Adrenal gland (tissue), 12 donors: ENCODE results near the gene AQP11. TPM values are rescaled to one million over a fixed set of nuclear protein-coding genes. Genes with fewer than 3 reads are reported as not detected.
"Not testable (repeated sequence)": the region's sequence is repeated elsewhere in the genome, so short reads cannot be mapped to it uniquely, and the experiment has no call there.

Experiments
- DNase-seq, 7 donors: peaks; one replicate each; pipeline ENCODE4 v3.0.0-alpha.2; 2019 to 2020
- H3K27ac ChIP-seq, 5 donors: fragments of 200-600 bp; sonication (generic) in 4 of 5; 1 replicate in 3 of 5; 2 replicates in 2 of 5; pipeline versions ENCODE4 v1.5.1 to v1.8.0; 2016 to 2020; ENCODE audit warnings: mild to moderate bottlenecking in 1 of 5
- H3K27me3 ChIP-seq: fragments of 200-600 bp; 2 replicates; pipeline ENCODE4 v1.8.0; 2021
- H3K36me3 ChIP-seq, 2 donors: fragments of 200-600 bp; replicated peaks in 1 of 2; 1 replicate in 1 of 2; 2 replicates in 1 of 2; pipeline versions ENCODE4 v1.5.1 to v1.8.0; 2018 to 2022
- H3K4me1 ChIP-seq, 2 donors: fragments of 200-600 bp; replicated peaks in 1 of 2; 1 replicate in 1 of 2; 2 replicates in 1 of 2; pipeline versions ENCODE4 v1.5.1 to v1.8.0; 2018 to 2021
- H3K4me3 ChIP-seq, 4 donors: fragments of 200-600 bp; sonication (generic) in 3 of 4; one replicate each; pipeline ENCODE4 v1.5.1; 2016 to 2018
- H3K9me3 ChIP-seq, 3 donors: fragments of 200-600 bp; sonication (generic) in 1 of 3; replicated peaks in 1 of 3; 1 replicate in 2 of 3; 2 replicates in 1 of 3; pipeline versions ENCODE4 v1.5.1 to v1.8.0; 2016 to 2021
- POLR2A ChIP-seq, 2 donors: fragments of 450-650 bp; IDR thresholded peaks; one replicate each; pipeline ENCODE4 v1.6.1; 2017; ENCODE audit warnings: antibody characterized with exemption in 2 of 2, mild to moderate bottlenecking in 2 of 2, moderate library complexity in 1 of 2
- WGBS, 4 donors: extraction: QIAGEN DNeasy Blood & Tissue Kit in 2 of 4; methylation state at CpG; one replicate each; pipeline versions ENCODE4 v1.1.5 to v1.1.7; 2013 to 2017; 5-methylcytosine and 5-hydroxymethylcytosine counted together
- intact Hi-C, 2 donors: fragments of 100-400 bp; cut with DNase I; formaldehyde crosslinking; loops; one replicate each; pipeline versions ENCODE4 v1.14.1 to v1.15.0; 2022 to 2023
- polyA plus RNA-seq, 3 donors: library from polyadenylated mRNA; stranded (reverse); fragments of 200-250 nt in 2 of 3; fragments of 350-450 nt in 1 of 3; fragmentation: Illumina TruSeq in 1 of 3; extraction: RNeasy Lipid Tissue Mini Kit (QIAGEN cat#74804) in 1 of 3; gene quantifications; one replicate each; pipeline ENCODE4 v1.2.3, GENCODE V29; 2013 to 2014
- total RNA-seq, 9 donors: library from RNA; depleted of rRNA in 4 of 9; stranded (reverse); fragments of >200 nt in 4 of 9; fragments of 120-200 nt in 1 of 9; fragmentation: NEBNext Ultra II Directional in 1 of 9; extraction: Animal tissue kit (Norgen Biotek cat#: 25700) in 1 of 9; gene quantifications; one replicate each; pipeline versions ENCODE4 v1.1.0 to v1.2.4, GENCODE V29; 2013 to 2023
- TF ChIP-seq, protein P1 (sequence below), 6 experiments: fragments of 450-650 bp in 4 of 6; fragments of 200-600 bp in 2 of 6; sonication (generic) in 1 of 6; IDR thresholded peaks; 1 replicate in 5 of 6; 2 replicates in 1 of 6; pipeline versions ENCODE4 v1.5.1 to v1.8.0; 2016 to 2021; ENCODE audit warnings: antibody characterized with exemption in 6 of 6, mild to moderate bottlenecking in 2 of 6, moderate library complexity in 1 of 6
- donor health status: healthy with polysubstance abuse.
- donor health status: Bipolar disorder and iron deficiency.
- donor health status: DM: yes; HTN: yes; CAD: no.
- donor health status: DM: no; HTN: no; CAD: no.
- donor health status: DM: no; HTN: no; CAD: no.
- donor health status: DM: yes; HTN: yes; CAD: no.

The AQP11 gene
- total and polyA plus RNA-seq, 12 donors = 1.9 to 57.1 (median 21.6) TPM

DNA sequence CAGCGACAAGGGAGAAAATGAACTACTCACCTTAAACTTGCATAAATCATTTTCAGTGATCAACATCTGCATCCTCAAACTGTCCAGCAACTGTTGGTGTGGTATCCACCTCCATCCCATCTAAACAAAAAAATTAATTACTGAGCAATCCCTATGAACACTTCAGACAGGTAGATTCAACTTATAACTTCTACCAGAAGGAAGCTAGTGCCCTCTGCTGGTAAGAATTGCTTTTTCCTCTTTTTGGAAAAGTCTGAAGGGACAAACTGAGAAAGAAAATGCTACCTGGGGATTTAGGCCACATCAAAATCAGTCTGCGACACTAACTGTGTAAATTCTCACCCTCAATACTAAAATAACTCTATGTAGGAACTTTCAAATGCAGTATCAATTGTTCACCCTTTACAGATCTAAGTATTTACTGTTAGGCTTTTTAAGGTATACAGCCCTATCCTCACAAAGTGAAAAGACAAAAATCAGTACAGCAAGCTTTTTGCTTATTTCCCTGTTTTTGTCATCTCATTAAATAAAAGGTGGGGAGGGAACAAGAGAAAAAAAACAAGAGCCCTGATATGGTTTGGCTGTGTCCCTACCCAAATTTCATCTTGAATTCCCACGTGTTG lies 29.9 kb downstream of the AQP11 start:
- intact Hi-C loops = no loop called here
- Histone ChIP-seq H3K27me3 (no peaks in the 10 kb centered on the region), H3K36me3 (peaks cover 0 to 61% of the 10 kb centered on the region in 2 donors), H3K4me3 (no peak overlapping the region), H3K9me3 (no peaks in the 10 kb centered on the region), H3K27ac (no peak overlapping the region), H3K4me1 (no peaks in the 10 kb centered on the region)
- TF ChIP-seq, protein P1, sequence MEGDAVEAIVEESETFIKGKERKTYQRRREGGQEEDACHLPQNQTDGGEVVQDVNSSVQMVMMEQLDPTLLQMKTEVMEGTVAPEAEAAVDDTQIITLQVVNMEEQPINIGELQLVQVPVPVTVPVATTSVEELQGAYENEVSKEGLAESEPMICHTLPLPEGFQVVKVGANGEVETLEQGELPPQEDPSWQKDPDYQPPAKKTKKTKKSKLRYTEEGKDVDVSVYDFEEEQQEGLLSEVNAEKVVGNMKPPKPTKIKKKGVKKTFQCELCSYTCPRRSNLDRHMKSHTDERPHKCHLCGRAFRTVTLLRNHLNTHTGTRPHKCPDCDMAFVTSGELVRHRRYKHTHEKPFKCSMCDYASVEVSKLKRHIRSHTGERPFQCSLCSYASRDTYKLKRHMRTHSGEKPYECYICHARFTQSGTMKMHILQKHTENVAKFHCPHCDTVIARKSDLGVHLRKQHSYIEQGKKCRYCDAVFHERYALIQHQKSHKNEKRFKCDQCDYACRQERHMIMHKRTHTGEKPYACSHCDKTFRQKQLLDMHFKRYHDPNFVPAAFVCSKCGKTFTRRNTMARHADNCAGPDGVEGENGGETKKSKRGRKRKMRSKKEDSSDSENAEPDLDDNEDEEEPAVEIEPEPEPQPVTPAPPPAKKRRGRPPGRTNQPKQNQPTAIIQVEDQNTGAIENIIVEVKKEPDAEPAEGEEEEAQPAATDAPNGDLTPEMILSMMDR (IDR thresholded peaks at IDR 0.05) = peak; percentile 52 to 75 (median 68)
- no peak for TF ChIP-seq POLR2A (IDR thresholded peaks at IDR 0.05)
- no peak for DNase-seq
- WGBS, 4 donors = 75 to 94% (median 83%) methylated on average over 3 of the region's 3 CpGs

DNA sequence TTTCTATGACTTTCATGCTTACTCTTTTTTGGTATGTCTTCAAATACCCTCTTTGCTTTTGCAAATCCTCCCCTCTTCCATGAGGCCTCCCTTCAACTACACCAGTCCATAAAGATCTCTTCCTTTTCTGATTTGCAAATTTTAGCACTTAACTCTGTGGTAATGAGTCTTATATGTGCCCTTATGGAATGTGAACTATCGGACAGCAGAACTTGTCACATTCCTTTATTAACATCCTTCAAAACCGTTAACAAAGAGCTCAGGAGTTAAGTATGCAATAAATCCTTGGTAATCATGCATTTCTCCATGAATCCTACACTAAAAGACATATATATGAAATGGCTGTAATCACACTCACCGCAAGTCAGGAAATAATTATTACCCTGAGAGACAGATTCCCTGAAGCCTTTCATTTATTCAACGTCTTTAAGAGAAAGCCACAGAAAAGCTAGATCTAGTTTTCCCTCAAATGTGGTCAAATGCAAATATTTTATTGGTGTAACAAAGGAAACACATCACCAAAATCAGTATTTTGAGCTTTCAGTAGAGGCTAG lies 40.5 kb downstream of the AQP11 start:
- WGBS, 4 donors = 62 to 83% (median 79%) methylated on average over 4 of the region's 4 CpGs
- Histone ChIP-seq H3K4me1 (peaks cover 0 to 29% of the 10 kb centered on the region in 2 donors), H3K27me3 (no peaks in the 10 kb centered on the region), H3K9me3 (no peaks in the 10 kb centered on the region), H3K36me3 (peaks cover 0 to 16% of the 10 kb centered on the region in 2 donors), H3K4me3 (no peak overlapping the region), H3K27ac (peak overlapping the region in 1 of 5 donors; percentile 38)
- no peak for DNase-seq
- intact Hi-C loops = no loop called here
- TF ChIP-seq, protein P1 (IDR thresholded peaks at IDR 0.05) = no peak
- no peak for TF ChIP-seq POLR2A (IDR thresholded peaks at IDR 0.05)

DNA sequence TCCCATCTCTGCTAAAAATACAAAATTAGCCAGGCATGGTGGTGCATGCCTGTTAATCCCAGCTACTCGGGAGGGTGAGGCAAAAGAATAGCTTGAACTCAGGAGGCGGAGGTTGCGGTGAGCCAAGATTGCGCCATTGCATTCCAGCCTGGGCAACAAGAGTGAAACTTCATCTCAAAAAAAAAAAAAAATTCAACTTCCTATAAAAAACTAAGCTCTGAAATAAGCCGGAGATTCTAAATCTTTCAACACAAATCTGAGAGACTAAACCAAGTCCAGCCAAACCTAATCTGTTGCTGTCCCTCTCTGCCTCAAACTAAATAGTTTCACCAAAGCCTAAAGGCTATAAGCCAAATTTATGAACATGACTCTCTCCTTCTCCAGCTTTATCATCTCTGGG lies 44.2 kb downstream of the AQP11 start:
- 83 to 86% (median 84%) methylated on average over 5 of the region's 5 CpGs for WGBS, 4 donors
- intact Hi-C loops = not testable (repeated sequence)

DNA sequence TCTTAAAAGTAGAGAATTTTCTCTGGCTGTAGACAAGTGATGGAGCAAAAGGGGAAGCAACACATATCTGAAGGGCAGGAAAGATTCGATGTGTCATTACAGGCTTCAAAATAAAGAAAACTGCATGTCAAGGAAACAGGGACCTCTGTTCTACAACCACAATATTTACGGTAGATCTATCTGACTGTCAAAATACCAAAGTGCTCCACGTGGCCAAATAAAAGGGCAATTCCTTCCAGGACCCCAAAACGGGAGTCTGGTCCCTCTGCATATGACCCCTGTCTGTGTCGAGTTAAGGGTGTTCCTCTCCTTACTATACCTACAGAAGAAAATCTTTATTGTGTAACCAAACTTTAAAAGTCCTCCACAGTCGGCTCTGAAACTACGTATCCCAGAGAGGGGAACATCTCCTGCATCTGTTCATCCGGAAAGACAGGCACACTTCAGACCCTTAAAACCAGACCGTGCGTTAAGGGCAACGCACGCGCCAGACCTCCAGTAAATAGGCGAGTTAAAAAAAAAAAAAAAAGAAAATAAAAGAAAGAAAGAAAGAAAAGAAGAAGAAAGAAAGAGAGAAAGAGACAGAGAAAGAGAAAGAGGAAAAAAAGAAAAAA lies 47.1 kb downstream of the AQP11 start:
- no peaks in the 10 kb centered on the region for H3K27me3 ChIP-seq
- TF ChIP-seq, protein P1 (IDR thresholded peaks at IDR 0.05) = no peak
- no peak for TF ChIP-seq POLR2A (IDR thresholded peaks at IDR 0.05)
- H3K9me3 ChIP-seq = no peaks in the 10 kb centered on the region
- intact Hi-C loops = no loop called here
- no peaks in the 10 kb centered on the region for H3K36me3 ChIP-seq
- H3K27ac ChIP-seq = peak overlapping the region in 2 of 5 donors; percentile 84 to 85
- peaks cover 9 to 41% of the 10 kb centered on the region in 2 donors for H3K4me1 ChIP-seq
- 1 to 3% (median 2%) methylated on average over 13 to 14 of the region's 14 CpGs for WGBS, 4 donors
- no peak for DNase-seq
- peak overlapping the region in 3 of 4 donors; percentile 81 to 93 (median 83) for H3K4me3 ChIP-seq

More for the DNA sequence above, 44.2 kb downstream of the AQP11 start:
- not testable (repeated sequence) for H3K27me3 ChIP-seq, H3K9me3 ChIP-seq, H3K4me3 ChIP-seq, H3K36me3 ChIP-seq
- DNase-seq = peak in 3 of 7 donors; percentile 34 to 51 (median 45)
- Histone ChIP-seq H3K4me1 (peaks cover 9 to 49% of the 10 kb centered on the region in 2 donors), H3K27ac (peak overlapping the region in 1 of 5 donors; percentile 9)
